ENCODE results near the gene TMEM254. TPM values are rescaled to one million over a fixed set of nuclear protein-coding genes. Genes with fewer than 3 reads are reported as not detected.
"Not testable (repeated sequence)": the region's sequence is repeated elsewhere in the genome, so short reads cannot be mapped to it uniquely, and the experiment has no call there.

Gene TMEM254
- total and polyA plus RNA-seq, 2 of the 13 experiments (the other 11 are each of a cell fraction or from before 2014, with no cell fraction given): 11.2 to 39.0 TPM

DNA sequence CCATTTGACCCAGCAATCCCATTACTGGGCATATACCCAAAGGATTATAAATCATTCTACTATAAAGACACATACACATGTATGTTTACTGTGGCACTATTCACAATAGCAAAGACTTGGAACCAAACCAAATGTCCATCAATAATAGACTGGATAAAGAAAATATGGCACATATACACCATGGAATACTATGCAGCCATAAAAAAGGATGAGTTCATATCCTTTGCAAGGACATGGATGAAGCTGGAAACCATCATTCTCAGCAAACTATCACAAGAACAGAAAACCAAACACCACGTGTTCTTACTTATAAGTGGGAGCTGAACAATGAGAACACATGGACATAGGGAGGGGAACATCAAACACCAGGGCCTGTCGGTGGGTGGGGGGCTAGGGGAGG lies 19.8 kb downstream of the TMEM254 start:
- FAIRE-seq; ATAC-seq; H3K79me2 ChIP-seq (ENCODE audit: insufficient read depth, low read length); H3K27me3 ChIP-seq (ENCODE audit: control insufficient read depth in 1 of 2, insufficient read depth in 2 of 2, low read length in 2 of 2); in situ Hi-C loops (cut with HindIII; ENCODE audit: extremely low pct_ligation_motif_present, low pct_unique_long_range_greater_than_20kb); H2AFZ ChIP-seq (ENCODE audit: low read length); BruUV-seq (replicated peaks); intact Hi-C loops (cut with micrococcal nuclease; ENCODE audit: unreplicated experiment); H3K4me3 ChIP-seq (replicated peaks in 1 of 3; ENCODE audit: insufficient read depth in 1 of 3, low read depth in 2 of 3, low read length in 3 of 3); DNase-seq (ENCODE audit: low spot score); H3K9me3 ChIP-seq (ENCODE audit: low read length); H3K4me1 ChIP-seq (ENCODE audit: insufficient read depth, low read length); H3K36me3 ChIP-seq (replicated peaks in 1 of 2; ENCODE audit: control insufficient read depth in 1 of 2, insufficient read depth in 2 of 2, low read length in 2 of 2); H4K20me1 ChIP-seq (ENCODE audit: insufficient read depth, low read length); H3K4me2 ChIP-seq (ENCODE audit: low read depth, low read length); H3K9ac ChIP-seq (ENCODE audit: insufficient read depth, low read depth, low read length); POLR2A ChIA-PET; H3K27ac ChIP-seq (ENCODE audit: extremely low read length, insufficient read depth, low read length); CTCF ChIA-PET (ENCODE audit: low intra/inter-chr PET ratio, low total read pairs): not testable (repeated sequence)
- 33% methylated on average over 2 of the region's 2 CpGs for WGBS (ENCODE audit: low lambda C conversion rate)
- TF ChIP-seq MNT (IDR thresholded peaks at IDR 0.05): peak; percentile 59

- WGBS (ENCODE audit: low lambda C conversion rate): 62% methylated on average over 8 of the region's 8 CpGs
- DNase-seq (ENCODE audit: low spot score); H3K27me3 ChIP-seq (ENCODE audit: control insufficient read depth in 1 of 2, insufficient read depth in 2 of 2, low read length in 2 of 2); H3K36me3 ChIP-seq (replicated peaks in 1 of 2; ENCODE audit: control insufficient read depth in 1 of 2, insufficient read depth in 2 of 2, low read length in 2 of 2); H3K9me3 ChIP-seq (ENCODE audit: low read length); H3K79me2 ChIP-seq (ENCODE audit: insufficient read depth, low read length); H3K4me2 ChIP-seq (ENCODE audit: low read depth, low read length); intact Hi-C loops (cut with micrococcal nuclease; ENCODE audit: unreplicated experiment); H3K4me1 ChIP-seq (ENCODE audit: insufficient read depth, low read length); FAIRE-seq; H4K20me1 ChIP-seq (ENCODE audit: insufficient read depth, low read length); in situ Hi-C loops (cut with HindIII; ENCODE audit: extremely low pct_ligation_motif_present, low pct_unique_long_range_greater_than_20kb); CTCF ChIA-PET (ENCODE audit: low intra/inter-chr PET ratio, low total read pairs); H3K4me3 ChIP-seq (replicated peaks in 1 of 3; ENCODE audit: insufficient read depth in 1 of 3, low read depth in 2 of 3, low read length in 3 of 3); ATAC-seq; POLR2A ChIA-PET; H3K9ac ChIP-seq (ENCODE audit: insufficient read depth, low read depth, low read length); H3K27ac ChIP-seq (ENCODE audit: extremely low read length, insufficient read depth, low read length); BruUV-seq (replicated peaks); H2AFZ ChIP-seq (ENCODE audit: low read length): not testable (repeated sequence)
Measured at GRCh38 chr10:80099295-80099694, 20.8 kb downstream of the TMEM254 start.
